ENCODE measurements around the gene FHAD1. TPM values are rescaled to one million over a fixed set of nuclear protein-coding genes. Genes with fewer than 3 reads are reported as not detected.

FHAD1 gene
- total RNA-seq, 4 donors from 2014 or later: 0.95 to 1.7 TPM; not detected in 2

GRCh38 chr1:15420853-15421465 lies 173.9 kb downstream of the FHAD1 start:
- H3K4me1 ChIP-seq: peaks cover 16 to 82% (median 27%) of the 10 kb centered on the region in 4 donors
- no peaks in the 10 kb centered on the region for H3K9me3 ChIP-seq
- TF ChIP-seq, protein P1, sequence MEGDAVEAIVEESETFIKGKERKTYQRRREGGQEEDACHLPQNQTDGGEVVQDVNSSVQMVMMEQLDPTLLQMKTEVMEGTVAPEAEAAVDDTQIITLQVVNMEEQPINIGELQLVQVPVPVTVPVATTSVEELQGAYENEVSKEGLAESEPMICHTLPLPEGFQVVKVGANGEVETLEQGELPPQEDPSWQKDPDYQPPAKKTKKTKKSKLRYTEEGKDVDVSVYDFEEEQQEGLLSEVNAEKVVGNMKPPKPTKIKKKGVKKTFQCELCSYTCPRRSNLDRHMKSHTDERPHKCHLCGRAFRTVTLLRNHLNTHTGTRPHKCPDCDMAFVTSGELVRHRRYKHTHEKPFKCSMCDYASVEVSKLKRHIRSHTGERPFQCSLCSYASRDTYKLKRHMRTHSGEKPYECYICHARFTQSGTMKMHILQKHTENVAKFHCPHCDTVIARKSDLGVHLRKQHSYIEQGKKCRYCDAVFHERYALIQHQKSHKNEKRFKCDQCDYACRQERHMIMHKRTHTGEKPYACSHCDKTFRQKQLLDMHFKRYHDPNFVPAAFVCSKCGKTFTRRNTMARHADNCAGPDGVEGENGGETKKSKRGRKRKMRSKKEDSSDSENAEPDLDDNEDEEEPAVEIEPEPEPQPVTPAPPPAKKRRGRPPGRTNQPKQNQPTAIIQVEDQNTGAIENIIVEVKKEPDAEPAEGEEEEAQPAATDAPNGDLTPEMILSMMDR (IDR thresholded peaks at IDR 0.05): peak in 3 of 6 experiments; percentile 20 to 45 (median 31)
- no peak for TF ChIP-seq POLR2A (IDR thresholded peaks at IDR 0.05)
- peak overlapping the region in 3 of 4 donors; percentile 52 to 95 (median 92) for H3K27ac ChIP-seq
- H3K36me3 ChIP-seq: peaks cover 0 to 6% (median 0%) of the 10 kb centered on the region in 3 donors
- H3K4me3 ChIP-seq: no peak overlapping the region
- no peaks in the 10 kb centered on the region for H3K27me3 ChIP-seq
- DNase-seq: peak in 2 of 3 donors; percentile 65 to 71

- peak overlapping the region in 3 of 4 donors; percentile 73 to 95 (median 92) for H3K27ac ChIP-seq
- peaks cover 0 to 20% (median 0%) of the 10 kb centered on the region in 3 donors for H3K36me3 ChIP-seq
- no peaks in the 10 kb centered on the region for H3K27me3 ChIP-seq
- TF ChIP-seq, protein P1 (IDR thresholded peaks at IDR 0.05): no peak
- no peak for TF ChIP-seq POLR2A (IDR thresholded peaks at IDR 0.05)
- no peak overlapping the region for H3K4me3 ChIP-seq
- DNase-seq: no peak
- peaks cover 0 to 82% (median 19%) of the 10 kb centered on the region in 4 donors for H3K4me1 ChIP-seq
- no peaks in the 10 kb centered on the region for H3K9me3 ChIP-seq
Observed at GRCh38 chr1:15422871-15423270, 175.8 kb downstream of the FHAD1 start.

DNA sequence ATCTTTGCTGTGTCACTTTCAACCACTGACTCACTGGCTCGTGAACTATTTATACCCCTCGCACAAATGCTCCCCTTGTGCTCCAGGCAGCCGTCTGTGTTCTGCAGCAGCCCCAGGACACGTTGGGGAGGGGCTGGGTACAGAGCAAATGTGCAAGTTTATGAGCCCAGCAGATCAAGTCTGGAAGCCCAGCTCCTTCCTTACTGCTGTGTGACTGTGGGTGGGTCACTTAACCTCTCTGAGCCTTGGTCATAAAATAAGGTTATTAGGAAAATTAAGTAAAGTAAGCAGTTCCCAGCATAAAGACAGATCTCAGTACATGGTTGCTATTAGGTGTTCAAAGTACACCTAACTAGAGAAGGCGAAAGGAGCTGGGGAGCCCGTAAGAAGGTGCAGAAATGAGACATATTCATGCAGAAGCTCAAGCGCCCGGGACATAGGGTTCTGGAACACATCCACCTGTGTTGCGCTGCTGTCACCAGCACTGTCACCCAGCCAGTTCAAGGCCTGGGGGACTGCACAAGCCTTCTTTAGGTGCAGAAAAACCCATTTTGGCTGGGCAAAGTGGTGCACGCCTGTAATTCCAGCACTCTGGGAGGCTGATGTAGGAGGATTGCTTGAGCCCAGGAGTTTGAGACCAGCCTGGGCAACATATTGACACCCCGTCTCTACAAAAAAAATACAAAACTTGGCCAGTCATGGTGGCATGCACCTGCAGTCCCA lies 176.5 kb downstream of the FHAD1 start:
- H3K4me1 ChIP-seq: peaks cover 0 to 78% (median 19%) of the 10 kb centered on the region in 4 donors
- H3K27me3 ChIP-seq: no peaks in the 10 kb centered on the region
- peak overlapping the region in 3 of 4 donors; percentile 73 to 95 (median 92) for H3K27ac ChIP-seq

GRCh38 chr1:15424146-15424667 lies 177.2 kb downstream of the FHAD1 start:
- no peaks in the 10 kb centered on the region for H3K27me3 ChIP-seq
- peak in 2 of 3 donors; percentile 88 to 91 for DNase-seq
- no peaks in the 10 kb centered on the region for H3K9me3 ChIP-seq
- TF ChIP-seq, protein P1 (IDR thresholded peaks at IDR 0.05): peak in 2 of 6 experiments; percentile 16 to 47
- peak; percentile 53 to 54 for TF ChIP-seq POLR2A (IDR thresholded peaks at IDR 0.05)
- H3K4me3 ChIP-seq: peak overlapping the region in 1 of 4 donors; percentile 7
- H3K4me1 ChIP-seq: peaks cover 0 to 71% (median 17%) of the 10 kb centered on the region in 4 donors
- peaks cover 0 to 33% (median 0%) of the 10 kb centered on the region in 3 donors for H3K36me3 ChIP-seq
- H3K27ac ChIP-seq: peak overlapping the region in 3 of 4 donors; percentile 73 to 95 (median 92)

More for the DNA sequence above, 176.5 kb downstream of the FHAD1 start:
- H3K4me3 ChIP-seq: no peak overlapping the region
- DNase-seq: peak in 1 of 3 donors; percentile 56
- no peaks in the 10 kb centered on the region for H3K9me3 ChIP-seq
- H3K36me3 ChIP-seq: peaks cover 0 to 26% (median 0%) of the 10 kb centered on the region in 3 donors
- no peak for TF ChIP-seq POLR2A (IDR thresholded peaks at IDR 0.05)
- TF ChIP-seq, protein P1 (IDR thresholded peaks at IDR 0.05): no peak

DNA sequence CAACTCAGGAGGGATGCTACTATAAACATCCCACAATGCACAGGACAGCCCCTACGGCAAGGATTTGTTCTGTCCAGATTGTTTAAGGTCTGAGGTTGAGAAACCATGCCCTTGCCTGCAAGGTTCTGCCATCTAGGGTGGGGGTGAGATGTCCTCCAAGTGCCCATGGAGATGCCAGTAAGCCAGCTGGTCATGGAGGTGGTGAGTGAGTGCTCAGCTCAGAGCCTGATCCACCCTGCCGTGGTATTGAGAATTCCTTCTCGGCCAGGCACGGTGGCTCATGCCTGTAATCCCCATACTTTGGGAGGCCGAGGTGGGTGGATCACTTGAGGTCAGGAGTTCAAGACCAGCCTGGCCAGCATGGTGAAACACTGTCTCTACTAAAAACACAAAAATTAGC lies 178.0 kb downstream of the FHAD1 start:
- no peak for TF ChIP-seq POLR2A (IDR thresholded peaks at IDR 0.05)
- TF ChIP-seq, protein P1 (IDR thresholded peaks at IDR 0.05): no peak
- Histone ChIP-seq H3K27ac (peak overlapping the region in 3 of 4 donors; percentile 73 to 95 (median 92)), H3K4me3 (no peak overlapping the region), H3K9me3 (no peaks in the 10 kb centered on the region), H3K27me3 (no peaks in the 10 kb centered on the region), H3K4me1 (peaks cover 0 to 63% (median 16%) of the 10 kb centered on the region in 4 donors), H3K36me3 (peaks cover 0 to 40% (median 0%) of the 10 kb centered on the region in 3 donors)
- no peak for DNase-seq

Measured in Peyer's patch (tissue), 4 donors.